HG02571 (cell line): ENCODE measurements around the gene SMAD7.

Source experiments
- ATAC-seq: cut with Tn5 transposase; IDR thresholded peaks from one replicate; pipeline ENCODE4 v1.9.1; 2021; ENCODE audit warnings: mild to moderate bottlenecking, moderate library complexity; ENCODE audit not compliant: unreplicated experiment

SMAD7 gene

DNA sequence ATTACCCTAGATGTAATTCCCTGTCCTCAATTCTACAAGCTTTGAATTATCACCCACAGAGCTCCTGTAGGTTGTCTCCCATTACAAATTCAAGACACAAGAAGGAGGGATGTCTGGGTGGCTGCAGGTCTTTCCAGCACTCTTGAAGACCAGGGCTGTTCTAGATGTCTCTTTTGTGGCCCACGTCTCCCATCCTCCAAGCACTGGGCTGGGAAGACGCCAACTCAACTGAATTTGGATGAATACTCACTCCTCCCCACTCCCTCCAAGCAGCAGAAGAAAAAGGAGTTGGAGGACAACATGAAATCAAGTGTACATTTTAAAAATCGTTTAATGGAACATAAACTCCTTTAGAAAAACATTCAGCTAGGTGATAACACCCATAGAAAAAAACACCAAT is 31.2 kb downstream of the SMAD7 start:
- ATAC-seq = no peak

DNA sequence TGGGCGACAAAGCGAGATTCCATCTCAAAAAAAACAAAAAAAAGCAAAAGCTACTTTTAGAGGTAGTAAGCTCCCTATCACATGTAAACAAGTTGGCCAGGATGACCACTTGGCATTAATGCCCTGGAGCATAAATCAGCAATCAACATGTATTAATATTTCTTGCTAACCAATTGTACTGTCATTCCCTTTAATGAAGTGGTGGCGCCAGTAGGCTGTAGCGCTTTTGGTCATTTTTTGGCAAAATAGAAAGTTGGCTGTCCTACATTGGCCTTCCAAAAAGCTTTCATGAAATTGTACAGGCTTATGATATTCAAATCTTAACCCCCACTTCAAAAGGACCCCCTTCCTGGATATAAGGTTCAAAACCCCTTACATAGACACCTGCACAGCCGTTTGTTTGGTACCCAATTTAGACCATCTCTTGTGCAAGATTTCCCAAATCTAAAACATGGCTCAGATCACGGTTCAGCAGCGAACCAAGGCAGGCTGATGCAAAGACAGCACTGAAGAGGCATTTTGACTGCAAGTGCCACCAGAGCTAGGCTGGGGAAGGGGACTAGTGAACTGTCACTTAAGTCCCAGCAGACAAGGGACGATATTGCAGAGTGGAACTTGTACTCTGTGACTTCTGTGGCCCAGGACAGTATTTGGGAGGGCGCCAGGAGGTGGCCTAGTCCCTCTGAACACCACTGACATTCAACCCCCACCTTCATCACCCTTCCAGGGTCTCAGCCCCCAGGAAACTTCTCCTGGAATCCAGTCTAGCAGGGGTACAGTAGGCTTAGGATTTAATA is 31.9 kb downstream of the SMAD7 start:
- no peak for ATAC-seq

DNA sequence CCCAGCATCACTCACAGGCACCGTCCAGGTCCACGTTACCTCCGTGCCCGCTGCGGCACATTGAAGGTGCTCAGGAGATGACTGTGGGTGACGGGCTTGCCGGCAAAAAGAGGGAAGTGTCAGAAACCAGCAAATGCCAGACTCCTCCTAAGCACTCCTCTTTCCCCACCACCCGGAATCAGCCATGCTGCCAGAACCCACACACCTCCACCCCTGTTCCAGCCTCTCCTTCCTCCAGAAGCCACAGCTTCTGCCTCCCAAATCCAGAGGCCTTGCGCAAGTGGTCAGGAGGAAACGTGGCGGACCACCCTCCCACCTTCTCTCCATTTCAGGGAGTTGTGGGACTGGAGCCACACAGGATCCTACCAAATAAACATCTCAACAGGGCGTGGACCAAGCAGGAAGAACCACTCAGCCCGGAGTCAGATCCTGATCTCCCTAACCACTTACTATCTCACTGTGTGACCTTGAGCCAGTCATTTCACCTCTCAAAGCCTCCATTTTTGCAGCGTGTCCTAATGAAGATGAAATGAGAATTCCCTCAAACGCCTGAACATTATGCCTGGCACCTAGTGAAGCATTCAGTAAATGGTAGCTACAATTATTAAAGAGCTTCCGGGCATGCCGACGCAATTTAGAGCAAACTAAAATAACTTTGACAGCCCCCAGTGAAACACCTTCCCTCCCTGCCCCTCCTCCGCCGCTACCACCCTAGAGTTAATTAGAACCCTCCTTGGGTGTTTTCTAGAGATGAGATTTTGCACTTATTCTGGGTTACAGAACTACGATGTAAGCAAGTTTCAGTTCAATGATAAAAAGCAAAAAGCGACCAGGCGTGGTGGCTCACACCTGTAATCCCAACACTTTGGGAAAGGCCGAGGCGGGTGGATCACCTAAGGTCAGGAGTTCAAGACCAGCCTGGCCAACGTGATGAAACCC is 32.9 kb downstream of the SMAD7 start:
- ATAC-seq = no peak

DNA sequence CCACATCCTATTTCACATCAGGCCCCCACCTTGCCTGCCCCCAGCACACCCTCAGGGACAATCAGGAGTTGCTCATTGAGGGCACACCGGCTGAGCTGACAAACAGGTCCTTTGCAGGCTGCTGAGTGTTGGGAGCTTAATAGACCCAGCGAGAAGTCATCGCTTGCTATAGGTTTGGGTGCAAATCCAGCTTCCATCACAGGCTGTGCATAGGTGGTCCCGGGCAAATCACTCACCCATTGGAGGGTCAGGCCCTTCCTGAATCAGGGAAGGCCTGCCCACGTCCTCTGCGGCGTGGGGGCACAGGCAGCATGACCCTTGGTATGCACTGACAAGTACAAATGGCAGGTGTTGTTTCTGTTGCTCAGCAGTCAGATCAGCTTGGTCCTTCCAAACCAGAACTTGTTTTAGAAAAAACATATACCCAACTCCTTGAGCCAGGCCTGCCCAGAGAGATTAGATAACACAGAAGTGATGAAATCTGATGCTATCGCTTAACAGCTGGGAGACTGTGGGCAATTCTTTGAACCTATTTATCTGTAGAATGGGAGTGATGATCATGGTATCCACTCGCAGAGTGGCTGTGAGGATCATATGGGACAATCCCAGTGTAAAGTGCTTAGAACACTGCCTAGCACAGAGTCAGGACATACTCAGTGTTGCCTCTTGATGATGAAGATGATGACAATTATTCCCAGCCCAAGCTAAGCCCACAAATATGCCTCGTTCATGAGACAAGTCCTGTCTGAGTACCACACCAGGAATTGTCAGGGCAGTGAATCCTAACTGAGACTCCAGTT is 34.9 kb downstream of the SMAD7 start:
- ATAC-seq = no peak

DNA sequence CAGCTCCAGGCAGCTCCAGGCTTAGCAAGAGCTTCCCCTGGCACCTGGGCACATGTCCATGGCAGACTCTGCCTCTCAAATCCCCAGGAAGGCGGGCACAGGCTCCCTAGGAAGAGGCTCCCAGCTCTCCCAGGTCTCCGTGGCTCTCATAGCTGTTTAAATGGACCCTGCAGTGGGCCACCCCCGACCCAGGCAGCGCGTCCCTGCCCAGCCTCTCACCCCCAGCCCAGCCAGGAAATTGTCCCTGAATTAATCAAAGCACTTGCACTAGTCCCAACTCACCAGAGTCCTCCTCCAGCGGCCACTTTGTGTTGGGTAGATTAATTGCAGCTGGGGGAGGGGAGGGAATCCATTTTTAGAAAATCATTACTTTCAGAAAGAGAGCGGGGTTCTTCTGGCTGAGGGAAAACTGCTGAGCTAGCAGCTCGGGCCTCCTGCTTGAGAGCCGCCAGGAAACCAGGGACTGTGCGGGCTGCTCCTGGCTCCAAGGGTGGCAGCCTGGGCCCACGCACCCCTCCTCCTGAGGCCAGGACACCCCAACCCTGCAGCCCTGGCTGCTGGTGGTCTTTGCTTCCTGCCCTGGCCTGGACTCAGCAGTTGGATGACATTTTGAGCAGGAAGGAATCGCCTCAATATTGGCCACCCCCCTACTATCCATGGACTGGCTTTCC is 36.0 kb downstream of the SMAD7 start:
- ATAC-seq = no peak

DNA sequence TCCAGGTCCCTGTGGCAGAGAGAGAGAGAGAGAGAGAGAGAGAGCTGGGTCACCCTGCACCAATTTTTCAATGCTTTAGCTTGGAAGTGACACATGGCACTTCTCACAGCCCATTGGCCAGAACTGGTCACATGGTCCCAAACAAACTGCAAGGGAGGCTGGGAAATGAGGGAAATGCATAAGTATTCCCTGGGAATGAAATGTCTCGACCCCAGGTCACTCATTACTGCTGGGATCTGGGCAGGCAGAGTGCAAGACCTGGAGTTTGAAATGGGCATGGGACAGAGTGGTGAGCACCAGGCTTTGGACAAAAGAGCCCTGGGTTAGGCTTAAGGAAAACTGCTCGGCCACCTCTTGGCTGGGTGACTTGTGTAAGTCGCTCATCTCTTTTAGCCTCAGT is 37.0 kb downstream of the SMAD7 start:
- no peak for ATAC-seq

GRCh38 chr18:48913201-48913600 is 37.6 kb downstream of the SMAD7 start:
- ATAC-seq = no peak

DNA sequence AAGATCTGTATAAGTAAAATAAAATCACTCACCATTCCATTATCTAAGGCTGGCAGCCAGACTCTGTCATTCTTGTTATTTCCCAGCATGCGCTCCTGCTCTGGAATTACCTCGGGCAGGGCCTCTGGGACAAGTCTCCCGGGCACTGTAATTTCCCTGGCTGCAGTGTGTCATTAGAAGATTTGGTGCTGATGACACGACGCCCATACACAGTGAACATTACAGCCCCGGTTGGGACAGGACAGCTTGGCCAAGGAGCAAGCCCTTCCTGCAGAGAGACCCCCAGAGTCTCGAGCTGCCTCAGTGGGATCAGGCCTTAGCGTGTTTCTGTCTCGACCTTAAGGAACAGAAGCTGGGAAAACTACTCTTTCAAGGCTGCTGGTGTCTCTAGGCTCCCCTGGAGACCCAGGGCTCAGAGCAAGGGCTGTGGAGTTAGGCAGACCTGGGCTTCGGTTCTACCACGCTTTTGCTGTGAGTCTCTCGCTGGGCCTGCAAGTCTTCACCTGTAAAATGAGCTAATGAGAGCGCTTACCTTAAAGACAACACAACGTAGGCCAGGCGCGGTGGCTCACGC is 39.7 kb downstream of the SMAD7 start:
- no peak for ATAC-seq

DNA sequence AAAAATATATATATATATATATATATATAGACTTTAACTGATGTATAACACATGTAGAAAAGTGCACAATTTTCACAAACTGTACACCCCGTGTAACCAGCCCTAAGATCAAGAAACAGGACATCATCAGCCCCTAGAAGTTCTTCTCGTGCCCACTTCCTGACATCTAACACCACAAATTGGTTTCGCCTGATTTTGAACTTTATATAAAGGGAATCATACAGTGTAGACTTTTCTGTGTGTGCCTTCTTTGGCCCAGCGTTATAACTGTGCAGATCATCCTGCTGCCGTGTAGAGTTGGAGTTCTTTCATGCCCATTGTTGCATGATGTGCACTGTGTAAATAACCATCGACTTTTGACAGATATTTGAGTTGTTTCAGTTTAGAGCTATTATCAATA is 41.0 kb downstream of the SMAD7 start:
- no peak for ATAC-seq

GRCh38 chr18:48908916-48909315 is 41.8 kb downstream of the SMAD7 start:
- ATAC-seq = no peak

GRCh38 chr18:48905513-48905912 is 45.3 kb downstream of the SMAD7 start:
- no peak for ATAC-seq

DNA sequence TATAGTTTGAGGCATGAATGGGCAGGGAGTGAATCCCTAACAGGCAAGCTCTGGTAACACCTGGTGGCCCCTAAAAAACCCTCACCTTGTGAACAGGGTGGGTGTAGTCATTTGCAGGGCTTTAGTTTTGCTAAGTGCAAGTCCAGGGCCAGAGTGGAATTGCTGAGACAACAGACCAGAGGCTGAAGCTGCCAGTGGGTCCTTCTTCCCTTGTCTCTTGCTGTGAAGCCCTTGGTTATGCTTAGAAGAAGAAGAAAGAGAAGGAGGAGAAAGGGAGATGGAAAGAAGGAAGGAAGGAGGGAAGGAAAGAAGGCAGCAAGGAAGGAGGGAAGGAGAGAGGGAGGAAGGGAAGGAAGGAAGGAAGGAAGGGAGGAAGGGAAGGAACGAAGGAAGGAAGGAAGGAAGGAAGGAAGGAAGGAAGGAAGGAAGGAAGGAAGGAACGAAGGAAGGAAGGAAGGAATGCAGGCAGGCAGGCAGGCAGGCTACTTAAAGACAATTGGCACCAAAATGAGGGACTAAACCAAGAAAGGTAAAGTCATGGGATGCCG is 45.8 kb downstream of the SMAD7 start:
- ATAC-seq = no peak

- ATAC-seq = no peak
These were observed 46.7 kb downstream of the SMAD7 start for GRCh38 chr18:48904091-48904490.

DNA sequence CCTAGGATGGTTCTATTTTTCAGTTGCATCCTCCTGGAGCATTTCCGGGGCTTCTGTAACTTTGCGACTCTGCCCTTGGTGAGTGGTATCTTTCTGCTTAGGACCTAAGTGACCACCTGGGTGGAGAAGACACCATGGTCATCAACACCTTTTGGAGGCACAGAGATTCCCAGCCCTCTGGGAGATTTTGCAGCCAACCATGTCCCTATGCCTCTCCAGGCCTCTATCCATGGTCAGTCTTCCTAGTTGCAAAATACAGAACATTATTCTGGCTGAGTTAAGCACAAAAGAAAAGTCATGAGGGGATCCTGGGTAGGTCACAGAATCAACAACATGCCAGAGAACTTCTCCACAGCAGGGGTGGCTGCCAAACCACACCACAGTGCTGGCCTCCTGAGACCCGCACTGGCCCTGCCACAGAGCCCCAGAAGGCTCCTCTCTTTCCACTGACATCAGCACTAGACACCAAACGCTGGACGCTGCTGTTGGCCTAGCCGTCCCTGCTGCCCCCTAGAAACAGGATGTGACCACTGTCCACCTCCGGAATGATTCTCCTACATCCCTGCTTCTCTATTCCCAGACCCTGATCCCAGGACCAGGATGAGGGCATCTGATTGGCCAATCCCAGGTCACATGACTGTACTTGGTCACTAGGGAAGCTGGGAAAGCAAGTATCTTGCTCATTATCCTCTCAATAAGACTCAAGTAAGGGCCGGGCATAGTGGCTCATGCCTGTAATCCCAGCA is 47.7 kb downstream of the SMAD7 start:
- no peak for ATAC-seq

DNA sequence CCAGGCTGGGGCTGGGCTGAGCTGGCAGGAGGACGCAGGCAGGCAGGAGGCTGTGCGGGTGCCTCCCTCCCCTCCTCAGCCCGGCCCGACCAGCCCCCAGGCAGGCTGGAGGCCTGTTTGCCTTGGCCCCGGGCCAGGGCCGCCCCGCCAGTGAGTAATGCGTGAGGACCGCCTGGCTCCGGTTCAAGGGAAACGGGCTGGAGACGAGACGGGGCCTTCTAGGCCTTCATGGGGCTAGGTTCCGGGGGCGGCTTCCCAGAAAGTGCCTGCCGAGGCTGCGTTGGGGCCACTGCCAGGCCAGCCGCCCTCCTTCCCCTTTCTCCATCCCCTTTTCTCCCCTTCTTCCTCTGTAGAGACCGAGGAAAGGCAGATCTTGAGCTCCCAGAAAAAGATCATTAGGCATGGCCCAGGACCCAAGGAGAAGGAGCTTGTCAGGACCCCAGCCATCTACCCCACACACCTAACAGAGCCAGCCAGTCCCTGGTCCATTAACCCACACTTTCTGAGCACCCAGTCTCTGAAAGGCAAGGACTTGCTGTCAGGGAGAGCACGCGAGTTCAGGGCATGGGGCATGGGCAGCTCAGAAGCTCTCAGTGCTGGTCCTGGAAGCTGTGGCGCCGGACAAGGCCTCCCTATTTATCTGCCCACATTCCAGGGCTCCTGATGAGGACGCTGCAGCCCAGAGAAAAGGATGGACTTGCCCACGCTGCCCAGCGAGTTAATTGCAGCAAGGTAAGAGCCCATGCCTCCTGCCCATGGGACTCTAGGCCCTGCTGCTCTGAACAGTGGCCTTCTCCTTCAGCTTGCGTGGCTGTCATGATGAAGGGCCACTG is 48.5 kb downstream of the SMAD7 start:
- no peak for ATAC-seq

- ATAC-seq = no peak
These were observed 49.4 kb downstream of the SMAD7 start for GRCh38 chr18:48901145-48902022.

GRCh38 chr18:48900469-48900868 is 50.3 kb downstream of the SMAD7 start:
- ATAC-seq = no peak
